ENCODE data around the gene ST3GAL2. TPM values are rescaled to one million over a fixed set of nuclear protein-coding genes. Genes with fewer than 3 reads are reported as not detected.

The ST3GAL2 gene
- total RNA-seq = 10 to 100 TPM; 16.7 to 17.3 TPM

- DNase-seq = peak; percentile 96
- ChIA-PET CTCF (interaction anchor here (1.0 to 2.1 kb wide), 4 partner anchors 10 to 69 kb away, joined by 3 to 7 read pairs (median 4); partner anchors contain the start of gene FCSK), POLR2A (interaction anchor here (0.6 to 1.9 kb wide), 5 partner anchors 11 to 37 kb away, joined by 3 to 6 read pairs (median 4); partner anchors contain the start of gene FCSK)
- intact Hi-C loops (cut with micrococcal nuclease) = loop anchor here (1.0 to 2.0 kb wide), 5 partner anchors 15 to 84 kb away; partner anchors contain the start of genes COG4, FCSK and SF3B3
- Mint-ChIP-seq H3K4me3 (peak within 1 kb of the TSS; percentile 94), H3K9me3 (no peaks in the 10 kb centered on the region), H3K36me3 (no peaks in the 10 kb centered on the region), H3K4me1 (ENCODE audit: low read depth) (peaks cover 31% of the 10 kb centered on the region), H3K27ac (peak within 1 kb of the TSS; percentile 76), H3K27me3 (no peaks in the 10 kb centered on the region)
Observed at GRCh38 chr16:70438969-70439862, at the start of gene ST3GAL2. Gene ST3GAL2 (minus strand): TSS chr16:70439100. CDS start chr16:70398530, 40,570 bp downstream.

DNA sequence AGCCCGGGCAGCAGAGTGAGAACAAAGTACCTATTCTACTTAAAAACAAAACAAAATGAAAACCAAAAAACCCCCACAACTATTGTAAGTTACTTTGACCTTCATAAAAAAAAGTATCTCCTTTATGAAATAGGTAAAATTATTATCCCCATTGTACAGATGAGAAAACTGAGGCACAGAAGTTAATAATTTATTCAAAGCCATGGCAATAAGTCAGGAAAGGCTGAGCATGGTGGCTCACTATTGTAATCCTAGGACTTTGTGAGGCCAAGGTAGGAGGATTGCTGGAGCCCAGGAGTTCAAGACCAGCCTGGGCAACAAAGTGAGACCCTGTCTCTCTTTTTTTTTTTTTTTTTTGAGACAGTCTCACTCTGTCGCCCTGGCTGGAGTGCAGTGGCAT lies 46.0 kb upstream of the ST3GAL2 start:
- no peak overlapping the region for H3K27ac Mint-ChIP-seq
- no peak for DNase-seq
- H3K36me3 Mint-ChIP-seq = peaks cover 2% of the 10 kb centered on the region
- no peaks in the 10 kb centered on the region for H3K9me3 Mint-ChIP-seq
- H3K4me3 Mint-ChIP-seq = no peak overlapping the region
- no peaks in the 10 kb centered on the region for H3K27me3 Mint-ChIP-seq
- ChIA-PET CTCF (no interaction called here), POLR2A (interaction anchor here (0.6 kb wide), 1 partner anchor 215 kb away, joined by 3 read pairs; no protein-coding TSS in a partner anchor)
- intact Hi-C loops (cut with micrococcal nuclease) = no loop called here
- no peaks in the 10 kb centered on the region for H3K4me1 Mint-ChIP-seq (ENCODE audit: low read depth)

GRCh38 chr16:70483426-70483825 lies 44.5 kb upstream of the ST3GAL2 start:
- H3K4me1 Mint-ChIP-seq (ENCODE audit: low read depth) = peaks cover 3% of the 10 kb centered on the region
- no peak for DNase-seq
- peaks cover 2% of the 10 kb centered on the region for H3K36me3 Mint-ChIP-seq
- H3K4me3 Mint-ChIP-seq = no peak overlapping the region
- POLR2A ChIA-PET = no interaction called here
- no peaks in the 10 kb centered on the region for H3K27me3 Mint-ChIP-seq
- no peak overlapping the region for H3K27ac Mint-ChIP-seq
- intact Hi-C loops (cut with micrococcal nuclease) = no loop called here
- CTCF ChIA-PET = interaction anchor here (1.3 kb wide), 1 partner anchor 14 kb away, joined by 4 read pairs; no protein-coding TSS in a partner anchor
- no peaks in the 10 kb centered on the region for H3K9me3 Mint-ChIP-seq

DNA sequence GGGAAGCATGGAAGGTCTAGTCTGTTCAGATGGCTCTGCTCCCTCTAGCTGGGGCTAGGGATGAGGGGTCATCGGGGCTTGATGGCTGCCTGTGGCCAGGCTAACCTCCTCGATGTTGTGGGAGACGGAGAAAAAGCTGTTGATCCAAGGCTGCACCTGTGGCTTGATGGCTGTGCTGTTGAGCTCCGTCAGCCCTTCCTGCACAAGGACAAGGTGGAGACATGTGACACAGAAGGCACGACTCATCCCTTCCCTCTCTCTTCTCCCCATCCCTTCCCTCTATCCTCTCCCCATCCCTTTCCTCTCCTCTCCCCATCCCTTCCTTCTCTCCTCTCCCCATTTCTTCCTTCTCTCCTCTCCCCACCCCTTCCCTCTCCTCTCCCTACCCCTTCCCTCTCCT lies 43.7 kb upstream of the ST3GAL2 start:
- Mint-ChIP-seq H3K4me1 (ENCODE audit: low read depth) (peaks cover 9% of the 10 kb centered on the region), H3K9me3 (no peaks in the 10 kb centered on the region), H3K27me3 (no peaks in the 10 kb centered on the region), H3K4me3 (no peak overlapping the region), H3K27ac (no peak overlapping the region), H3K36me3 (peaks cover 2% of the 10 kb centered on the region)
- ChIA-PET CTCF (interaction anchor here (1.3 kb wide), 1 partner anchor 14 kb away, joined by 4 read pairs; no protein-coding TSS in a partner anchor), POLR2A (no interaction called here)
- intact Hi-C loops (cut with micrococcal nuclease) = no loop called here
- DNase-seq = no peak

GRCh38 chr16:70481929-70482536 lies 43.1 kb upstream of the ST3GAL2 start:
- Mint-ChIP-seq H3K36me3 (peaks cover 2% of the 10 kb centered on the region), H3K27me3 (no peaks in the 10 kb centered on the region), H3K9me3 (no peaks in the 10 kb centered on the region), H3K27ac (no peak overlapping the region), H3K4me1 (ENCODE audit: low read depth) (peaks cover 13% of the 10 kb centered on the region), H3K4me3 (no peak overlapping the region)
- intact Hi-C loops (cut with micrococcal nuclease) = no loop called here
- ChIA-PET CTCF (no interaction called here), POLR2A (no interaction called here)
- DNase-seq = no peak

DNA sequence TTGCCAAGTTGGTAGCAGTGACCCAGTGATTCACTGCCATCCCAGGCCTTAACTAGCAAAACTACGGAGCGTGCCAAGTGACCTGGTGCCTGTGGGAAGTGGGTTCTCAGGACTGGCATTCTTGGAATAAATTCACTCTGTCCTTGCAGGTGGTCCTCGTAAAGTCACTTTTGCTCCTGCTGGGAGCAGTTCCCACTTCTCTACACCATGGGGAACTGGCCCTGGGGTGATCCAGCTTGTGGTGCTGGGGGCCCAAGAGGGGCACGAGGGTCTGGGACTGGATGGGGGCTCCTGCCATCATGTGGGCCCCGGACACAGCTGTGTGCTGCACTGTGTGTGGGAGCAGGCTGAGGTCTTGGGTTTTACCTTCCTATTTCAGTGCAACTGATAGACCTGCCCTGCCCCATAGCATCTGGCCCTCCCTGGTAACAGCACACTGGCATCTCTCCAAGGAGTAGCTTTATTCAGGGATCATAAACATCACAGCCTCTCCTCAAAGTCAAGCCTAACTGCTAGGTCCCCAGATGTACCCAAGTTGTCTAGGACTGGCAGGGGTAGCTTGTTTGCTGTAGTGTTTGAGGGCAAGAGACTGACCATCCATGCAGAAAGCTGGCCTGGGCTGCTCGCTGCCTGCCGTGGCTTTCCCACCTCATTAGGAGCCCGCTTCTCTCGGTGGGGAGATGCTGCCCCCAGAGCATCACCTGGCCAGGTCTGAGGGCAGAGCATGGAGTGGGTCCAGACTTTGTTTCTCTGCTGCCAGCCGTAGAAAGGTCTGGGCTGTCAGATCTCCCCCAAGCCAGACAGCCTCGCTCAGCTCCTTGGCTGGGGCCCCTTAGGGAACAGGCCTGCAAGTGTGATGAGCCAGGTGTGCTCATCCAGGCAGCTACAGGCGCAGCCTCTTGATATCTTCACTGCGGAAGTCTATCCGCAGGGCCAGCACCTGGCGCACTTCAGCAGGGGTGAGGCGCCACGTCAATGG lies 41.5 kb upstream of the ST3GAL2 start:
- intact Hi-C loops (cut with micrococcal nuclease) = no loop called here
- H3K9me3 Mint-ChIP-seq = no peaks in the 10 kb centered on the region
- ChIA-PET CTCF (no interaction called here), POLR2A (no interaction called here)
- peaks cover 25% of the 10 kb centered on the region for H3K4me1 Mint-ChIP-seq (ENCODE audit: low read depth)
- no peak overlapping the region for H3K27ac Mint-ChIP-seq
- no peak overlapping the region for H3K4me3 Mint-ChIP-seq
- no peaks in the 10 kb centered on the region for H3K27me3 Mint-ChIP-seq
- no peak for DNase-seq
- H3K36me3 Mint-ChIP-seq = peaks cover 2% of the 10 kb centered on the region

GRCh38 chr16:70478912-70479341 lies 40.0 kb upstream of the ST3GAL2 start:
- POLR2A ChIA-PET = interaction anchor here (1.3 to 2.8 kb wide), 2 partner anchors 25 to 98 kb away, joined by 4 to 17 read pairs; partner anchors contain the start of gene FCSK
- Mint-ChIP-seq H3K9me3 (no peaks in the 10 kb centered on the region), H3K27me3 (no peaks in the 10 kb centered on the region), H3K4me3 (no peak overlapping the region), H3K4me1 (ENCODE audit: low read depth) (peaks cover 25% of the 10 kb centered on the region), H3K36me3 (peaks cover 2% of the 10 kb centered on the region), H3K27ac (peak overlapping the region; percentile 28)
- no peak for DNase-seq
- CTCF ChIA-PET = no interaction called here
- intact Hi-C loops (cut with micrococcal nuclease) = loop anchor here (1.0 kb wide), 1 partner anchor 13 kb away; no protein-coding TSS in a partner anchor

- POLR2A ChIA-PET = interaction anchor here (1.3 to 2.8 kb wide), 2 partner anchors 24 to 97 kb away, joined by 4 to 17 read pairs; partner anchors contain the start of gene FCSK
- no peak overlapping the region for H3K4me3 Mint-ChIP-seq
- H3K27me3 Mint-ChIP-seq = no peaks in the 10 kb centered on the region
- H3K9me3 Mint-ChIP-seq = no peaks in the 10 kb centered on the region
- peaks cover 3% of the 10 kb centered on the region for H3K36me3 Mint-ChIP-seq
- CTCF ChIA-PET = no interaction called here
- no peak for DNase-seq
- peaks cover 25% of the 10 kb centered on the region for H3K4me1 Mint-ChIP-seq (ENCODE audit: low read depth)
- intact Hi-C loops (cut with micrococcal nuclease) = no loop called here
- H3K27ac Mint-ChIP-seq = no peak overlapping the region
Observed at GRCh38 chr16:70478169-70478568, 39.3 kb upstream of the ST3GAL2 start.

DNA sequence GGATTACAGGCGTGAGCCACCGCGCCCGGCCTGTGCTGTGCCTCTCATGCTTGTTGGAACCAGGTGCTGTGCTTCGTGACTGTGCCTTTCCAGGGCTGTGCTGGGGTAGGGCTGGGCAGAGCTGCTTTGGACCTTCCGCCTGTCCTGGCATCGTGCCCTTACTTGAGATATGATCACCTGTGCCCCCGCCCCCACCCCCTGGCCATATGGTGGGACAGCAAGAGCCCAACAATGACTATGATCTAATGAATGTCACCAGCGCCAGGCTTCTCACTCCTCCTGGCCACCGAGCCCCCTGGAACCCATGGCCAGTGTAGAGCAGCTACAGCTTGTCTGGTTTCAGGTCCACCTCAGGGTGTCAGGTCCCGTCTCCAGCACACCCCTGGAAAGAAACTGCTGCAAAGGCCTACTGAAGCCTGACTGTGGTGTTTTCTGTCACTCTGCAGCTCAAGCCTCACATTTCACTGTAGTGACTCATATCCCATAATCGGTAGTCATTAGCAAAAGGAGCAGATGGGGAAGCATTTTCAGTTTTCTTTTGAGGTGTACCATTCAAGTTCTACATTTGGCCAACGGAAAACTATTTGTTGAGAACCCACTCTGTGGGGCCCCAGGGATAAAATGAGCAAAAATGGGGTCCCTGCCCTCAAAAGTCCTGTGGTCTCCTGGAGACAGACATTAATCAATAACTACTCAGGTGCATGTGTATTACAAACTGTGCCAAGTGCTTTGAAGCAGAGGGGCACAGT lies 37.5 kb upstream of the ST3GAL2 start:
- peaks cover 25% of the 10 kb centered on the region for H3K4me1 Mint-ChIP-seq (ENCODE audit: low read depth)
- peak; percentile 78 for DNase-seq
- H3K4me3 Mint-ChIP-seq = no peak overlapping the region
- POLR2A ChIA-PET = interaction anchor here (0.7 to 2.8 kb wide), 5 partner anchors 19 to 130 kb away, joined by 3 to 17 read pairs (median 4); partner anchors contain the start of genes DDX19A and ST3GAL2
- intact Hi-C loops (cut with micrococcal nuclease) = loop anchor here (1.0 to 2.0 kb wide), 6 partner anchors 20 to 95 kb away; partner anchors contain the start of genes FCSK and ST3GAL2
- CTCF ChIA-PET = interaction anchor here (0.9 to 1.4 kb wide), 5 partner anchors 20 to 96 kb away, joined by 3 to 4 read pairs (median 3); no protein-coding TSS in a partner anchor
- peaks cover 2% of the 10 kb centered on the region for H3K36me3 Mint-ChIP-seq
- peak overlapping the region; percentile 85 for H3K27ac Mint-ChIP-seq
- H3K9me3 Mint-ChIP-seq = no peaks in the 10 kb centered on the region
- no peaks in the 10 kb centered on the region for H3K27me3 Mint-ChIP-seq

DNA sequence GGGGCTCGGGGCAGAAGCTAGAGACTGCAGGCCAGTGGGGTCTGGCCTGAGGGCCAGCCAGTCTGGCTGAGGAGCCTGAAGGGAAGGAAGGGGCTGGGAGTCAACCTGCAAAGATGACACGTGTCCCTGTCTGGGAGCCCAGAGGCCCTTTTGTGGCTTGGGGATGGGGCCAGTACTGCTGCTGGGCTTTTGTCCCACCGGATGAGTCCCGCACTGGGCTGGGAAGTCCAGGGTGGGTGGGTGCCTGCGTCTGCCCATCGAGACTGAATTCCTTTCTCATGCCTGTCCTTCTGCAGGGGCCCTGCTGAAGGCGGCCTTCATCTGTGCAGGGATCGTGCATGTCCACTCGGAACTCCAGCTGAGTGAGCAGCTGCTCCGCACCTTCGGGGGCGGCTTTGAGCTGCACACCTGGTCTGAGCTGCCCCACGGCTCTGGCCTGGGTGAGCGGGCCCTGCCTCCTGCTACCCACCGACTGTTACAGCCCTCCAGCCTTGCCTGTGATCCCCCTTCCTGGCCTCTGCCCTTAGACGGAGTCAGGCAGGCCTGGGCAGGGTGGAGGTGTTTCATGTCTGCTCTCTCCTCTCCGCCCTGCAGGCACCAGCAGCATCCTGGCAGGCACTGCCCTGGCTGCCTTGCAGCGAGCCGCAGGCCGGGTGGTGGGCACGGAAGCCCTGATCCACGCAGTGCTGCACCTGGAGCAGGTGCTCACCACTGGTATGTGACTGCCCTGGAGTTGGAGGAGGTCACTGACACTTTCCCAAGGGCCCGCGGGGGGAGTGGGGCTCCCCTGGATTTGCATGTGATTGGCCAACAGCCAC lies 36.4 kb upstream of the ST3GAL2 start:
- Mint-ChIP-seq H3K27me3 (no peaks in the 10 kb centered on the region), H3K36me3 (peaks cover 2% of the 10 kb centered on the region), H3K9me3 (no peaks in the 10 kb centered on the region), H3K4me1 (ENCODE audit: low read depth) (peaks cover 25% of the 10 kb centered on the region), H3K27ac (no peak overlapping the region), H3K4me3 (no peak overlapping the region)
- ChIA-PET POLR2A (no interaction called here), CTCF (interaction anchor here (1.0 kb wide), 1 partner anchor 36 kb away, joined by 3 read pairs; the partner anchor contains the start of gene ST3GAL2)
- DNase-seq = no peak
- intact Hi-C loops (cut with micrococcal nuclease) = no loop called here
